Small intestine (tissue), 7 donors: ENCODE results near the gene CORO1C. TPM values are rescaled to one million over a fixed set of nuclear protein-coding genes. Genes with fewer than 3 reads are reported as not detected.
"Not testable (repeated sequence)": the region's sequence is repeated elsewhere in the genome, so short reads cannot be mapped to it uniquely, and the experiment has no call there.

Experiments used
- DNase-seq, 2 donors: peaks; one replicate each; pipeline versions ENCODE4 v3.0.0 to v3.0.0-alpha.2; 2013
- FAIRE-seq: peaks from 2 replicates; lab custom pipeline; 2012; peaks lifted over from hg19 to GRCh38; lab: Jason Lieb, UNC
- H3K27ac ChIP-seq, 3 donors: one replicate each; pipeline ENCODE4 v1.5.1; 2013; ENCODE audit warnings: low read length in 2 of 3, mild to moderate bottlenecking in 2 of 3, control low read depth in 1 of 3, inconsistent platforms in 1 of 3, low read depth in 1 of 3, moderate library complexity in 1 of 3
- H3K27me3 ChIP-seq, 3 donors: one replicate each; pipeline ENCODE4 v1.6.1; 2013; ENCODE audit warnings: low read length in 3 of 3, inconsistent platforms in 1 of 3; ENCODE audit not compliant: control insufficient read depth in 3 of 3, insufficient read depth in 3 of 3
- H3K36me3 ChIP-seq, 3 donors: one replicate each; pipeline ENCODE4 v1.6.1; 2013; ENCODE audit warnings: low read length in 3 of 3, inconsistent platforms in 1 of 3, low read depth in 1 of 3, mild to moderate bottlenecking in 1 of 3, moderate library complexity in 1 of 3; ENCODE audit not compliant: control insufficient read depth in 3 of 3, insufficient read depth in 2 of 3
- H3K4me1 ChIP-seq, 3 donors: one replicate each; pipeline ENCODE4 v1.6.1; 2013; ENCODE audit warnings: low read length in 2 of 3, inconsistent platforms in 1 of 3, low read depth in 1 of 3, mild to moderate bottlenecking in 1 of 3, moderate library complexity in 1 of 3; ENCODE audit not compliant: control insufficient read depth in 3 of 3, insufficient read depth in 2 of 3
- H3K4me3 ChIP-seq, 3 donors: one replicate each; pipeline ENCODE4 v1.5.1; 2013; ENCODE audit warnings: low read length in 3 of 3, control low read depth in 1 of 3, inconsistent platforms in 1 of 3, low read depth in 1 of 3, mild to moderate bottlenecking in 1 of 3, moderate library complexity in 1 of 3
- H3K9me3 ChIP-seq, 2 donors: one replicate each; pipeline ENCODE4 v1.6.1; 2013; ENCODE audit warnings: low read depth in 1 of 2, low read length in 1 of 2; ENCODE audit not compliant: control insufficient read depth in 2 of 2, insufficient read depth in 1 of 2
- WGBS, 3 donors: extraction: QIAGEN DNeasy Blood & Tissue Kit; methylation state at CpG; one replicate each; pipeline ENCODE4 v1.1.7; 2013; 5-methylcytosine and 5-hydroxymethylcytosine counted together
- polyA plus RNA-seq, 4 donors: library from polyadenylated mRNA; stranded (reverse) in 3 of 4; unstranded in 1 of 4; fragments of 200-250 nt in 3 of 4; fragments of 120-200 nt in 1 of 4; gene quantifications; one replicate each; pipeline versions ENCODE4 v1.2.1 to v1.2.3, GENCODE V29; 2013
- donor health status: healthy with polysubstance abuse.
- donor health status: control.
- donor health status: control.
- donor health status: Bipolar disorder and iron deficiency.
- donor health status: healthy.

Gene CORO1C
- polyA plus RNA-seq, 4 donors = 22.2 to 59.2 (median 33.0) TPM

- H3K4me1 ChIP-seq = peaks cover 0 to 11% (median 9%) of the 10 kb centered on the region in 3 donors
- H3K27me3 ChIP-seq = no peaks in the 10 kb centered on the region
- DNase-seq (no peak), FAIRE-seq (no peak)
- no peaks in the 10 kb centered on the region for H3K9me3 ChIP-seq
- no peak overlapping the region for H3K4me3 ChIP-seq
- whole genome bisulfite sequencing, 3 donors = 98 to 99% (median 98%) methylated on average over 4 of the region's 4 CpGs
- H3K36me3 ChIP-seq = peaks cover 0 to 12% (median under 1%) of the 10 kb centered on the region in 3 donors
- H3K27ac ChIP-seq = peak overlapping the region in 1 of 3 donors; percentile 9
Measured at GRCh38 chr12:108663324-108664015, 67.8 kb downstream of the CORO1C start.

GRCh38 chr12:108658115-108658514 is 73.2 kb downstream of the CORO1C start:
- H3K36me3 ChIP-seq = peaks cover 0 to 26% (median 8%) of the 10 kb centered on the region in 3 donors

GRCh38 chr12:108657130-108657745 is 74.1 kb downstream of the CORO1C start:
- 59 to 87% (median 81%) methylated on average over 10 of the region's 10 CpGs for WGBS, 3 donors
- no peaks in the 10 kb centered on the region for H3K4me1 ChIP-seq
- H3K4me3 ChIP-seq = no peak overlapping the region
- no peak overlapping the region for H3K27ac ChIP-seq
- peaks cover 3 to 29% (median 12%) of the 10 kb centered on the region in 3 donors for H3K36me3 ChIP-seq
- no peaks in the 10 kb centered on the region for H3K9me3 ChIP-seq
- FAIRE-seq (no peak), DNase-seq (peak in 1 of 2 donors; percentile 40)
- H3K27me3 ChIP-seq = no peaks in the 10 kb centered on the region

More at GRCh38 chr12:108658115-108658514, 73.2 kb downstream of the CORO1C start:
- H3K27ac ChIP-seq, H3K27me3 ChIP-seq, DNase-seq, H3K4me3 ChIP-seq, H3K4me1 ChIP-seq, H3K9me3 ChIP-seq, FAIRE-seq: not testable (repeated sequence)
- 93 to 96% (median 95%) methylated on average over 4 of the region's 4 CpGs for WGBS, 3 donors

GRCh38 chr12:108656247-108656646 is 75.1 kb downstream of the CORO1C start:
- not testable (repeated sequence) for FAIRE-seq, H3K4me3 ChIP-seq, H3K4me1 ChIP-seq, DNase-seq, H3K27ac ChIP-seq, H3K27me3 ChIP-seq, H3K9me3 ChIP-seq
- WGBS, 3 donors = 92 to 99% (median 95%) methylated on average over 9 to 24 of the region's 24 CpGs
- peaks cover 3 to 32% (median 12%) of the 10 kb centered on the region in 3 donors for H3K36me3 ChIP-seq

- DNase-seq, H3K27me3 ChIP-seq, H3K4me1 ChIP-seq, FAIRE-seq, H3K9me3 ChIP-seq, H3K27ac ChIP-seq, H3K4me3 ChIP-seq: not testable (repeated sequence)
- WGBS, 3 donors = 92 to 97% (median 92%) methylated on average over 2 to 22 of the region's 28 CpGs
- peaks cover 3 to 34% (median 12%) of the 10 kb centered on the region in 3 donors for H3K36me3 ChIP-seq
Measured at GRCh38 chr12:108655812-108656175, 75.5 kb downstream of the CORO1C start.

- FAIRE-seq, H3K9me3 ChIP-seq, DNase-seq, H3K27ac ChIP-seq, H3K4me1 ChIP-seq, H3K4me3 ChIP-seq, H3K27me3 ChIP-seq: not testable (repeated sequence)
- H3K36me3 ChIP-seq = peaks cover 4 to 38% (median 14%) of the 10 kb centered on the region in 3 donors
- WGBS, 3 donors = 91 to 95% (median 95%) methylated on average over 9 of the region's 9 CpGs
Measured at GRCh38 chr12:108654622-108655021, 76.7 kb downstream of the CORO1C start.

- FAIRE-seq (no peak), DNase-seq (no peak)
- H3K36me3 ChIP-seq = peaks cover 8 to 38% (median 17%) of the 10 kb centered on the region in 3 donors
- H3K27me3 ChIP-seq = no peaks in the 10 kb centered on the region
- no peaks in the 10 kb centered on the region for H3K4me1 ChIP-seq
- WGBS, 3 donors = 91 to 99% (median 94%) methylated on average over 3 of the region's 3 CpGs
- no peak overlapping the region for H3K4me3 ChIP-seq
- H3K27ac ChIP-seq = no peak overlapping the region
- no peaks in the 10 kb centered on the region for H3K9me3 ChIP-seq
Measured at GRCh38 chr12:108653922-108654321, 77.4 kb downstream of the CORO1C start.

GRCh38 chr12:108653082-108653516 is 78.2 kb downstream of the CORO1C start:
- no peak for FAIRE-seq
- Histone ChIP-seq H3K27ac (no peak overlapping the region), H3K36me3 (peaks cover 15 to 41% (median 21%) of the 10 kb centered on the region in 3 donors)

More at GRCh38 chr12:108653082-108653516, 78.2 kb downstream of the CORO1C start:
- H3K27me3 ChIP-seq = no peaks in the 10 kb centered on the region
- H3K9me3 ChIP-seq = no peaks in the 10 kb centered on the region
- no peak overlapping the region for H3K4me3 ChIP-seq
- H3K4me1 ChIP-seq = no peaks in the 10 kb centered on the region
- DNase-seq = no peak
